ENCODE measurements around the gene ZBTB11.
A peak's percentile ranks its signal among the peaks of the same experiment; 100 is the strongest.

The ZBTB11 gene

DNA sequence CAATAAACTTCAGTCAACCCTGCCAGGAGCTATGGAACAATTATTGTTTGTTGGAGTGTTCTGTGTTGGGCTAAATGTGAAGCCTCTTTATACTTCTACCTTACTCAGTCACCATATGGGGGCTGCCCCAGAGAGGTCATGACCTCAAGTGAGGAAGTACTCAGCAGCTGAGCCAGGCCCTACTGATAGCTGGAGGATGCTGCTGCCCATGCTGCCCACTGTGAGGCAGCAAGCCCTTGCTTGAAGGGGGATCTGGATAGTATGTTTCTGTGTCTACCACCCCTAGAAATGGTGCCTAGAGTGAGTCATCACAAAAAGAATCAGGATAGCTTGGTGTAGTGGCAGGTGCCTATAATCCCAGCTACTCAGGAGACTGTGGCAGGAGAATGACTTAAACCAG, 14.0 kb upstream of the ZBTB11 start:
- no peak for DNase-seq (ENCODE audit: low spot score)

DNA sequence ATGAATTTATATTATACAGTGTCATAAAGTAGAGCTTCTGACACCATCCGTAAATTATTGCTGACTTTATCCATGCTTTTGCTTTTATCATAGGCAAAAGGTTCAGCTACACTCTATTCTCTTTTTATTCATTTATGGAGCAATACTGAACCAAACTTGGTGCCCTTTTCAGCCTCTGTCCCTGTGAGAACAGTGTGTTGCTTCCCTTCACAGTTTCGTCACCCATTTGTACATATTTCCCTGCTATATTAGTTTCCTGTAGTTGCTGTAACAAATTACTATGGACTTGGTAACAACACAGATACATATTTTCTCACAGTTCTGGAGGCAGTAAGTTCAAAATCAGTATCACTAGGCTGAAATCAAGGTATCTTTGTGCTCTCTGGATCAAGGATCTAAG, 12.4 kb upstream of the ZBTB11 start:
- DNase-seq (ENCODE audit: low spot score): no peak

DNA sequence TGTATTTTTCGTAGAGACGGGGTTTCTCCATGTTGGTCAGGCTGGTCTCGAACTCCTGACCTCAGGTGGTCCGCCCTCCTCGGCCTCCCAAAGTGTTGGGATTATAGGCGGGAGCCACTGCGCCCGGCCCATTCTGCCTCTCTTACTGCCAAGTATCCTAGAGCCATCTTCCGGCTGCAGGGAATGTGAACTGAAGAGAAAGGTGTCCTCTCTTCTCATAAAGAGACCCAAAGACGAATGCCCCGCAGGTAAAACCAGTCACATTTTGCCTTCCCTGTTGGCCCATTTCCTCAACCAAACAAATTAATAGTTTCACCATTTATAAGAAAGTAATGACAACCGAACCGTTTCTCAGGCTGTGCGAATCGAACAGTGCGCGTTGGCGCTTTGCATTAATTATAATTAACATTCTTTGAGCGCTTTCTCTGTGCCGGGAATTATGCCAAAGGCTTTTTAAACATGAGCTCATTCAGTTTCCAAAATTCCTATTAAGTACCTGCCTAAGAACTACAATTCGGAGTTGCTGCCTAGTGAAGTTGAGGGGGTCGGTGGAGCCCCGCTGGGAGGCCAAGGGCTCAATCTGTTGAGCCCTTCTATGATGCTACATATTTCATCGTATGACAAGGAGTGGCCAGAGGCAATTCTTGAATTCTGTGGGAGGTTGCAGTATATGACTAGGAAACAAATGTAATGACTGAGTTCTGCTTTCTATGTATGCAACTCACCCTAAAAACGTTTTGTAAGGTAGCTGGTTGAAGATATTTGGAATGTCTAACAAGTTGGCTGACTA, 10.4 kb upstream of the ZBTB11 start:
- peak; percentile 15 for DNase-seq (ENCODE audit: low spot score)

DNA sequence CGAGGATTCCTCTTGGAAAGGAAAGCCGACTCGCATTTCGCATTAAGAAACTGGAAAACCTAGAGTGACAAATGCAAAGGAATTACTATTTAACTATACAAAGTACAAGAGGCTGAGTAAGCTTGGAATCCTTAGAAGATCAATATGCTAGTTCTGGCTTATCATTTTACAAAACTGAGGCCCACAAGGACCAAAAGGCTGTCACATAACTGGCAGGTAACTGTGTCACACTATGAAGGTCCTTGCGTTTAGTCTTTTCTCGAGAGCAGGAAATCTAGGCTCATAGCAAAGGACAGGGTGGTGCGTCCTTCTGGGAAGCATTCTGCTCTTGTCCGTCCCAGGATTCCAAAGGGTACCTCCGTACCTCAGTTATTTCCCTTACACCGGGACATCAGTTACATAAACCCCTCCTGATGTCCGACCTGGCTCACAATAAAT, 9.0 kb upstream of the ZBTB11 start:
- DNase-seq (ENCODE audit: low spot score): no peak

DNA sequence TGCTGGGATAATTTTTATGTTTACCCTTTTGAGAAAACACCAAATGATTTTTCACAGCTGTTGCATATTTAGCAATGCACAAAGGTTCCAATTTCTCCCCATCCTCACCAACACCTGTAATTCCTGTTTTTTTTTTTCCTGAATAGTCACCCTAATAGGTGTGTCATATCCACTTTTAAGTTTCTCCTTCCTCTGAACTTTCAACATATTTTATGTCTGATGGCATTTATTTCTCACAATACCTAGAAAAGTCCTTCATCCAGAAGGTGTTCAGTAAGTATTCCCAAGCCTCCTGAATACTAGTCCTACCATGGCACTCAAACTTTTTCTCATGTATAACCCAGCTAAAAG, 8.1 kb upstream of the ZBTB11 start:
- no peak for DNase-seq (ENCODE audit: low spot score)

DNA sequence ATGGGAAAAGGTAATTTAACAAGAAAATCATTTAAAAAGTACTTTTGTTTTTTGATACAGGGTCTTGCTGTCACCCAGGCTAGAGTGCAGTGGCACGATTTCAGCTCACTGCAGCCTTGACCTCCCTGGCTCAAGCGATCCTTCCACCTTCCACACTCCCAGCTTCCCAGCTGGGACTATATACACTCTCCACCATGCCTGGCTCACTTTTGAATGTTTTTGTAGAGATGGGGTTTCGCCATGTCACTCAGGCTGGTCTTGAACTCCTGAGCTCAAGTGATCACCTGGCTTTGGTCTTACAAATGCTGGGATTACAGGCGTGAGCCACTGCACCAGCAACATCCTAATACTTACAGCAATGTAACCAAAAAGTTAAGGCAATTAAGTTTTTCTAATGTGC, 3.5 kb upstream of the ZBTB11 start:
- peak; percentile 24 for DNase-seq (ENCODE audit: low spot score)

DNA sequence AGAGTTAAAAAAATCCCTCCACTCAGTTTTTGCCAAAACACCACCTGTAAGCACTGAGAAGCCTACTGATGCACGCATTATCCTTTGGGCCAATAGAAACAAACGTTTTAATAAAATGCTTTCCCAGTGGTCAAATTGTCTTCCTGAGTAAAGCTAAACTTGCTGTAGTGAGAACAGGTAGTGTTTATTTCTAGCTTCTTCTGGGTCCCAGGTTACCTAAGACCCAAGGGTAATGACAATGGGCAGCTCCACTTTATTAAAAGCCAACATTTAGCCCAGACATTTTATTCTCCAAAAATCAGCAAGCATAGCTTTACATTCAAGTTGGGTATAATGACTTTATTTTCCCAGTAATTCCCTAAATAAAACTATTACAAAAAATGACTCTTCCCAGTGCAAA, 1.9 kb upstream of the ZBTB11 start:
- peak; percentile 38 for DNase-seq (ENCODE audit: low spot score)

DNA sequence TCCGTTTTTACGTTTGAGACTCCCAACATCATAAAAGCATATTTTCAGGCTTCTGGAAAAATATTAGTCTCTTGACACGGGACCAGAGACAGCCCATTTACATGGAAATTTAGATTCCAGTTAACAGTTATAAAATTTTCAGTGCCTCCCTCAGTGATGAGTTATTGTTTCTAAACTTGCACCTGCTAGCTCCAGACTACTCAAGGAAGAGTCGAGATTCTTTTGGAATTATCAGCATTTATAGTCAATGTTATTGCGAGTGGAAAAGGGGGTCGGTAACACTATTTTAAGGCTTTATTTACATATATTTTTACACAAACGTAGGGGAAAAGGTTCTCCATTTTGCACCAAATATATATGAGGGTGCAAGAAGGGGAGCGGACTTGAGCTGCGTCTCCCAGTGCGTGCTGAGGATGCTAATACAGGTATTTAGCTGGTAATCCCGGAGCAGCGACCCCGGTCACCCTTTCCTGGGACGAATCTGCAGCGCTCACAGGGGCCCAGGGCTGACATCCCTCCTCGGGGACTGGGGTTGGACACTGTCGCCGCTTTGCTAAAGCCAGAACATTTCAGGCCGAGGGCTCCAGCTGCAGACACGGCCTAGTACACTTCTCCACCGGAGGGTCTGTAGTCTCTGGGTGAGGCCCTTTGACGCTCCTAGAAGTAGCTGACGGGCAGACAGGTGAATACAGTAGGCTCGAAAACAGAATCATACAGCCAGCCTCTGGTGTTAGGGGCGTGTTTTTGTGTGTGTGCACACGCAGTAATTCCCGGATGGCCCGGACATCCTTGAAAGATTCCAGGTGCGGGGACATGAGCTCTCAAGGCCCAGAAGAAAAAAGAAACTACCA, 729 bp upstream of the ZBTB11 start:
- peak; percentile 52 for DNase-seq (ENCODE audit: low spot score)

DNA sequence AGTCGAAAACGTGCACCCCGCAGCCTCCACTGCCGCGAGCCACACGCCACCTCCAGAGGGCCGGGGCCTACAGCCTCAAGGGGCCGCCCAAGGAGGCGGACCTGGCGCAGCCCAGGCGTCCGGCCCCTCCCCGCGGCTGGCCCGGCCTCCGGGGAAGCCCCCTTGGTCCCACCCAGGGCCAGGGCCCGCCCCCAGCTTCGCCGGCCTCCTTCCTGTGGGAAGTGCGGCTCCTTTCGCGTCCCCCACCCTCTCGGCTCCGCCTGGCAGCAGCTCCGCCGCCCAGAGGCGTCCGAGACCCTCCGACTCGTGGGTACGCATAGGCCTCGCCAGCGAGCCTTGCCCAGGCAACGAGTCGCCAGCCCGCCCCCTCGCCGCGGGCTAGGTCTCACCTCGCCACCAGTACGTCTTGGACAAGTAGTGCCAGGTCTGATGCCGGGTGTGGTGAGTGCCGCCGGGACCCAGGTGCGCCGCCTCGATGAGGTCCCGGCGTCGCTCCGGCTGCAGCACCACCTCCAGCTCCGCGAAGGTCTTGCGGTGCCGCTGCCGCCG, 642 bp downstream of the ZBTB11 start:
- peak; percentile 89 for DNase-seq (ENCODE audit: low spot score)

DNA sequence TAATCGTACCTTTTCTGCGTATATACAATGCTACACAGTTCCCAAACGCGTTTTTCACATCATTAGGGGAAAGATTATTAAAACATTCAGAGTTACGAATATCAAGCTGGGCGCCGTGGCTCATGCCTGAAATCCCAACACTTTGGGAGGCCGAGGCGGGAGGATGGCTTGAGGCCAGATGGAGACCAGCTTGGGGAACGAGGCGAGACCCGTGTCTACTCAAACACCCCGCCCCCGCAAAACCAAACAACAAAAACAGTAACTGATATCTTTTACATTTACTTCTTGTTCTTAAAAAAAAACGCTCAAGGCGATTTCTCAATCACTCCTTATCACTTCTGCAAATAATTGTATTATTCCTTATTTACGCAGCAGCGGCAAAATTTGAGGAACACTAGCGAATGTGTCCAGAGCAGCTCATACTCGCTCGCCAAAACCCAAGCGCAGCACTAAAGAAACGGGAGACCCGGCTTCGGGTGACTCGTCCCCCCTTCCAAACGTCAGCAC, 1.2 kb downstream of the ZBTB11 start:
- DNase-seq (ENCODE audit: low spot score): no peak

DNA sequence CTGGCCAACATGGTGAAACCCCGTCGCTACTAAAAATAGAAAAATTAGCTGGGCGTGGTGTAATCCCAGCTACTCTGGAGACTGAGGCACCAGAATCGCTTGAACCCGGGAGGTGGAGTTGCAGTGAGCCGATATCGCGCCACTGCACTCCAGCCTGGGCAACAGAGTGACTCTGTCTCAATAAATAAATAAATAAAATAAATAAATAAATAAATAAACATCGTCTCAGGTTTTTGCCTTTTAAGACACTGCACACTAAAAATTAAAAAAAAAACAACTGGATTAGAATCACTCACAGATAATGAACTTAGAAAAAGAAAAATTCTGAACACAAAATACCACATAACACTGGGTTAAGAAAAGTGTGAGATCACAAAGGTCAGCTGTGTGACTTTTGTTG, 2.4 kb downstream of the ZBTB11 start:
- DNase-seq (ENCODE audit: low spot score): no peak

DNA sequence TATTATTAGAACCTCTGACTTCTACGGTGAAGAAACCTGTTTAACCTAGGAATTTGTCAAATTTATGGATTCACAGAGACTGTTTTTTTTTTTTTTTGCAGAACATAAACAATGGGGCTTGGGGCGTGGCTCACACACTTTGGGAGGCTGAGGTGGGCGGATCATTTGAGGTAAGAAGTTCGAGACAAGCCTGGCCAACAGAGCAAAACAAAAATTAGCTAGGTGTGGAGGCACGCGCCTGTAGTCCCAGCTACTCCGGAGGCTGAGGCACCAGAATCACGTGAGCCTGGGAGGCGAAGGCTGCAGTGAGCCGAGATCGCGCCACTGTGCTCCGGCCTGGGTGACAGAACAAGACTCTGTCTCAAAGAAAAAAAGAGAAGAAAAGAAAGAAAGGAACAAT, 3.0 kb downstream of the ZBTB11 start:
- DNase-seq (ENCODE audit: low spot score): no peak

DNA sequence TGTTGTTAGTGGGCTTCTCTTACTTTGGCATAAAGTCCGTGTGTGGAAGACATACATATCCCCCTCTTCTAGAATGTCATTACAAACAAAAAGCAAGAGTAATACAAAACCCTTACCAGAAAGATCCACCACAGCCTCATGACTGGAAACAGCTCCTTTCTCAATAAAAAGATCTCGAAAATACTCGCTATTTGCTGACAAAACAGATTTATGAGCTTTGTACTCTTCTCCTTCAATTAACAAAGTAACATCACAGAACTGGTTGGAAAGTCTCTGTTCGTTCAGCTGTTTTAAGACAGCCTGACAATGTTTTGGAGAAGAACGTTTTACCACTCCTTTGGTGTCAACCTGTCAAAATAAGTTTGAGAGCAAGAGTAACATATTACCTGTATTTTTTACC, 5.9 kb downstream of the ZBTB11 start:
- no peak for DNase-seq (ENCODE audit: low spot score)

DNA sequence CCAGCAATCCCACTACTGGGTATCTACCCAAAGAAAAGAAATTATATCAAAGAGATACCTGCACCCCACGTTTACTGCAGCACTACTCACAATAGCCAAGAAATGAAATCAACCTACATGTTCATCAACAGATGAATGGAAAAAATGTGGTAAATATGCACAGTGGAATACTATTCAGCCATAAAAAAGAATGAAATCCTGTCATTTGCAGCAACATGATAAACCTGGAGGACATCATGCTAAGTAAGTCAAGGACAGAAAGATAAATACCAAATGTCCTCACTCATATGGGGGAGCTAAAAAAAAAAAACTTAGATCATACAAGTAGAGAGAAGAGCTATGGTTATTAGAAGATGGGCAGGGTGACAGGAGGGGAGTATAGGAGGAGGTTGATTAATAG, 9.1 kb downstream of the ZBTB11 start:
- DNase-seq (ENCODE audit: low spot score): no peak

DNA sequence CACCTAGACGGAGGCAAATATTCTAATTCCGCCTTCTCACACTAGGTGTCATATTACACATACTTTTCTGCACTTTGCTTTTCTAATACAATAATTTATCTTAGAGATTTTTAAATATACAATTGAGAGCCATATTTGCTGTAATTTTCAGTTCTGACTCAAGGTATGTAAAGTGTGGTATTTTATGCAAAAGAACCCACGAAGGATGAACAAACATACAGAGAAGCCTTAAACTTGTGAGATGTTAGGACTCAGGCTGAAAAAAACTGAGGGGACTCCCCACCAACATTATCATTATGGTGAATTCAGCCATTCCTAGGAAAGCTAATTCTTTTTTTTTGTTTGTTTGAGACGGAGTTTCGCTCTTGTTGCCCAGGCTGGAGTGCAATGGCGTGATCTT, 9.6 kb downstream of the ZBTB11 start:
- no peak for DNase-seq (ENCODE audit: low spot score)

DNA sequence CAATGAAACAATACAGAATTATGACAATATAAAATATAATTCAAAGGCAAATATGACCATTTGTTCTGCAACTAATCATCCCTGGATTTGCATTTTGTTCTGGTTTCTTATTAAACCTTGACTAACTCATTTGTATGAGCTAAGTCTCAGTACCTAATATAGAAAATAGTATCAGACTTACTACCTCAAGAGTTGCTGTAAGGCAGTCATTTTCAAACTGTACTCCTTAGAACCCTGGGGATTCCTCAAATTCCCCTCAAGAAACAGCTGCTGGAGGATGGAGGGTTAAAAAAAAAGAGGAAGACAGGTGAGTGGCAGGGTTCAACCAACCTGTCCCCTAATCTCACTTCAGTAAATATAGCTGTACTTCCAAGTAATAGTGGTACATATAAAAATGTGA, 11.1 kb downstream of the ZBTB11 start:
- no peak for DNase-seq (ENCODE audit: low spot score)

DNA sequence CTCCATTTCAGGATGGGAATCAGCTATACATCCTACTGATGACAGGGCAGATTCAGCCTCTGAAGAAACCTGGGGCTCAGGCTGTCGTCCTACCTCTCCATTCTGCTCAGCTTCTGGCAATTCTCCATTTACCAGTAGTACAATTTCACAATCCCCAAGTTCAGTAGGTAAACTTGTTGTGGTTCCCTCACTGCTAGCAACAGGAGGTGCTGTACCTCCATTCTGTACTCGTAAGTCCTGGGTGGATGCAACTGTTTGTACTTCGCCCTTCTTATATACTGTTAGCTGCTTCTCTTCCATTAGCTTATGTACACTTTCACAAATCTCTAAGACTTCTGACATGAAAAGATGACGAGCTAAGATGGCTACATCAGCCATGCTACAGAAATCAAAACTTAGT, 11.6 kb downstream of the ZBTB11 start:
- no peak for DNase-seq (ENCODE audit: low spot score)

DNA sequence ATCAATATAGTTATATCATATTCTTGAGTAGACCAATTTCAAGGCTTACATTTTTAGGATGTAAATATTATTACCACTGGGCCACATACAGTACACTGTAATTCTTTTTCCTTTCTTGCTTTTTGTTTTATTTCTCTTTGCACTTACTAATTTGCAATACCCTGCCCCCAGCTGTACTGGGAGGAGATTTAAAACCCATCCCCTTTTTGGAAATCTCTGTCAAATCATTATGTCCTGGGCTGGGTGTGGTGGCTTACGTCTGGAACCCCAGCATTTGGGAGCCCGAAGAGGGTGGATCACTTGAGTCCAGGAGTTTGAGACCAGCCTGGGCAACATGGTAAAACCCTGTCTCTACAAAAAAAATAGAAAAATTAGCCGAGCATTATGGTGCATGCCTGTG, 16.2 kb downstream of the ZBTB11 start:
- DNase-seq (ENCODE audit: low spot score): no peak

DNA sequence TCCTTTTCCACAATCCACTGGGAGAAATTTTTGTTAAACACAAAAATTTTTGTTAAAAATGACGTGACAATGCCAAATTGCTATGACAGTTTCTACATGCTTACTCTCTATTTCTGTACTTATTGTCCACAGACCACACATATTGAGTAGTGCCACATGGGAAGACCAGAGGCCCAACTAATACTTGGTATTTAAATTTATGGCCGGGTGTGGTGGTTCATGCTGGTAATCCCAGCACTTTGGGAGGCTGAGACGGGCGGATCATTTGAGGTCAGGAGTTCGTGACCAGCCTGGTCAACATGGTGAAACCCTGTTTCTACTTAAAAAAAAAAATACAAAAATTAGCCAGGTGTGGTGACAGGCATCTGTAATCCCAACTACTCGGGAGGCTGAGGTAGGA, 20.3 kb downstream of the ZBTB11 start:
- DNase-seq (ENCODE audit: low spot score): no peak

DNA sequence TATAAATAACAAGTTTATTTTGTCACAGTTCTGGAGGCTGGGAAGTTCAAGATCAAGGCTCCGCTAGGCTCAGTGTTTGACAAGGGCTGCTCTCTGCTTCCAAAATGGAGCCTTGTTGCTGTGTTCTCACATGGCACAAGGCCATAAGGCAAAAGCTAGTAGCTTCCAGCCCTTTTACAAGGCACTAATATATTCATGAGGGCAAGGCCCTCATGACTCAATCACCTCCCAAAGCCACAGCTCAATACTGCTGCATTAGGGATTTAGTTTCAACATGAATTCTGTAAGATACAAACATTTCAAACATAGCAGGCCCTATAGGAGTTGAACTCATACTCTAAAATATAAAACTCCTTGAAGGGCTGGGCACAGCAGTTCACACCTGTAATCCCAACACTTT, 30.2 kb downstream of the ZBTB11 start:
- DNase-seq (ENCODE audit: low spot score): no peak

DNA sequence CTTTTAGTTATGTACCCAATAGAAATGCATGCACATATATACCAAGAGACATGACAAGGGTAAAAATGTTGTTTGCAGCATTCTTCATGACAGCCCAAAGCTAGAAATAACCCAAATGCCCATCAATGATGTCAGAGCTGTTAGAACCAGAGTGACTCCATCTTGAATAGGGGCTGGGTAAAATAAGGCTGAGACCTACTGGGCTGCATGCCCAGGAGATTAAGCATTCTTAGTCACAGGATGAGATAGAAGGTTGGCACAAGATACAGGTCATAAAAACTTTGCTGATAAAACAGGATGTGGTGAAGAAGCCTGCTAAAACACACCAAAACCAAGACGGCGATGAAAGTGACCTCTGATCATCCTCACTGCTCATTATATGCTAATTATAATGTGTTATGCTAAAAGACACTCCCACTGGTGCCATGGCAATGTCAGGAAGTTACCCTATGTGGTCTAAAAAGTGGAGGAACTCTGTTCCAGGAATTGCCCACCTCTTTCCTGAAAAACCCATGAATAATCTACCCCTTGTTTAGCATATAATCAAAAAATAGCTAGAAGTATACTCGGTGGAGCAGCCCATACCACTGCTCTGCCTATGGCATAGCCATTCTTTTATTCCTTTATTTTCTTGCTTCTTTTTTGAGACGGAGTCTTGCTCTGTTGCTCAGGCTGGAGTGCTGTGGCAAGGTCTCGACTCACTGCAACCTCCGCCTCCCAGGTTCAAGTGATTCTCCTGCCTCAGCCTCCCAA, 32.9 kb downstream of the ZBTB11 start:
- no peak for DNase-seq (ENCODE audit: low spot score)
